ENCODE results near the gene MKX.

Gene MKX

GRCh38 chr10:27660268-27660667 is 85.4 kb downstream of the MKX start:
- no peaks in the 10 kb centered on the region for H3K4me1 ChIP-seq (ENCODE audit: control insufficient read depth in 2 of 2, insufficient read depth in 2 of 2, low read length in 2 of 2)
- H3K27me3 ChIP-seq (ENCODE audit: control insufficient read depth in 2 of 2, insufficient read depth in 2 of 2, low read length in 2 of 2): no peaks in the 10 kb centered on the region
- H3K27ac ChIP-seq (ENCODE audit: low read depth in 2 of 2, low read length in 2 of 2): no peak overlapping the region

GRCh38 chr10:27659786-27660185 is 85.8 kb downstream of the MKX start:
- no peaks in the 10 kb centered on the region for H3K4me1 ChIP-seq (ENCODE audit: control insufficient read depth in 2 of 2, insufficient read depth in 2 of 2, low read length in 2 of 2)
- no peaks in the 10 kb centered on the region for H3K36me3 ChIP-seq (ENCODE audit: control insufficient read depth in 2 of 2, insufficient read depth in 2 of 2, low read length in 2 of 2)
- no peak overlapping the region for H3K27ac ChIP-seq (ENCODE audit: low read depth in 2 of 2, low read length in 2 of 2)
- H3K9me3 ChIP-seq (ENCODE audit: control insufficient read depth in 2 of 2, low read length in 2 of 2): no peaks in the 10 kb centered on the region
- H3K9ac ChIP-seq (ENCODE audit: low read depth in 1 of 2, low read length in 2 of 2): no peak overlapping the region
- H3K4me3 ChIP-seq (ENCODE audit: low read length in 2 of 2): no peak overlapping the region
- H3K27me3 ChIP-seq (ENCODE audit: control insufficient read depth in 2 of 2, insufficient read depth in 2 of 2, low read length in 2 of 2): no peaks in the 10 kb centered on the region

More at GRCh38 chr10:27660268-27660667, 85.4 kb downstream of the MKX start:
- no peaks in the 10 kb centered on the region for H3K36me3 ChIP-seq (ENCODE audit: control insufficient read depth in 2 of 2, insufficient read depth in 2 of 2, low read length in 2 of 2)
- no peak overlapping the region for H3K9ac ChIP-seq (ENCODE audit: low read depth in 1 of 2, low read length in 2 of 2)
- no peak overlapping the region for H3K4me3 ChIP-seq (ENCODE audit: low read length in 2 of 2)
- H3K9me3 ChIP-seq (ENCODE audit: control insufficient read depth in 2 of 2, low read length in 2 of 2): no peaks in the 10 kb centered on the region

- no peak overlapping the region for H3K9ac ChIP-seq (ENCODE audit: low read depth in 1 of 2, low read length in 2 of 2)
Observed at GRCh38 chr10:27658788-27659187, 86.8 kb downstream of the MKX start.

GRCh38 chr10:27655296-27655695 is 90.3 kb downstream of the MKX start:
- Histone ChIP-seq H3K27ac (ENCODE audit: low read depth in 2 of 2, low read length in 2 of 2) (no peak overlapping the region), H3K4me1 (ENCODE audit: control insufficient read depth in 2 of 2, insufficient read depth in 2 of 2, low read length in 2 of 2) (no peaks in the 10 kb centered on the region), H3K36me3 (ENCODE audit: control insufficient read depth in 2 of 2, insufficient read depth in 2 of 2, low read length in 2 of 2) (no peaks in the 10 kb centered on the region), H3K9me3 (ENCODE audit: control insufficient read depth in 2 of 2, low read length in 2 of 2) (no peaks in the 10 kb centered on the region), H3K27me3 (ENCODE audit: control insufficient read depth in 2 of 2, insufficient read depth in 2 of 2, low read length in 2 of 2) (no peaks in the 10 kb centered on the region), H3K4me3 (ENCODE audit: low read length in 2 of 2) (no peak overlapping the region), H3K9ac (ENCODE audit: low read depth in 1 of 2, low read length in 2 of 2) (no peak overlapping the region)

More at GRCh38 chr10:27658788-27659187, 86.8 kb downstream of the MKX start:
- no peaks in the 10 kb centered on the region for H3K27me3 ChIP-seq (ENCODE audit: control insufficient read depth in 2 of 2, insufficient read depth in 2 of 2, low read length in 2 of 2)
- no peaks in the 10 kb centered on the region for H3K9me3 ChIP-seq (ENCODE audit: control insufficient read depth in 2 of 2, low read length in 2 of 2)
- no peak overlapping the region for H3K27ac ChIP-seq (ENCODE audit: low read depth in 2 of 2, low read length in 2 of 2)
- H3K4me1 ChIP-seq (ENCODE audit: control insufficient read depth in 2 of 2, insufficient read depth in 2 of 2, low read length in 2 of 2): no peaks in the 10 kb centered on the region
- H3K36me3 ChIP-seq (ENCODE audit: control insufficient read depth in 2 of 2, insufficient read depth in 2 of 2, low read length in 2 of 2): no peaks in the 10 kb centered on the region
- no peak overlapping the region for H3K4me3 ChIP-seq (ENCODE audit: low read length in 2 of 2)

GRCh38 chr10:27654284-27654683 is 91.3 kb downstream of the MKX start:
- Histone ChIP-seq H3K36me3 (ENCODE audit: control insufficient read depth in 2 of 2, insufficient read depth in 2 of 2, low read length in 2 of 2) (no peaks in the 10 kb centered on the region), H3K27ac (ENCODE audit: low read depth in 2 of 2, low read length in 2 of 2) (no peak overlapping the region), H3K4me3 (ENCODE audit: low read length in 2 of 2) (no peak overlapping the region), H3K9me3 (ENCODE audit: control insufficient read depth in 2 of 2, low read length in 2 of 2) (no peaks in the 10 kb centered on the region), H3K27me3 (ENCODE audit: control insufficient read depth in 2 of 2, insufficient read depth in 2 of 2, low read length in 2 of 2) (no peaks in the 10 kb centered on the region), H3K4me1 (ENCODE audit: control insufficient read depth in 2 of 2, insufficient read depth in 2 of 2, low read length in 2 of 2) (no peaks in the 10 kb centered on the region), H3K9ac (ENCODE audit: low read depth in 1 of 2, low read length in 2 of 2) (no peak overlapping the region)

GRCh38 chr10:27646604-27647175 is 98.9 kb downstream of the MKX start:
- H3K4me1 ChIP-seq (ENCODE audit: control insufficient read depth in 2 of 2, insufficient read depth in 2 of 2, low read length in 2 of 2): no peaks in the 10 kb centered on the region
- no peak overlapping the region for H3K9ac ChIP-seq (ENCODE audit: low read depth in 1 of 2, low read length in 2 of 2)
- no peaks in the 10 kb centered on the region for H3K9me3 ChIP-seq (ENCODE audit: control insufficient read depth in 2 of 2, low read length in 2 of 2)
- H3K27me3 ChIP-seq (ENCODE audit: control insufficient read depth in 2 of 2, insufficient read depth in 2 of 2, low read length in 2 of 2): peaks cover 0 to 2% of the 10 kb centered on the region in 2 donors
- no peaks in the 10 kb centered on the region for H3K36me3 ChIP-seq (ENCODE audit: control insufficient read depth in 2 of 2, insufficient read depth in 2 of 2, low read length in 2 of 2)
- no peak overlapping the region for H3K4me3 ChIP-seq (ENCODE audit: low read length in 2 of 2)
- H3K27ac ChIP-seq (ENCODE audit: low read depth in 2 of 2, low read length in 2 of 2): no peak overlapping the region

- no peak overlapping the region for H3K4me3 ChIP-seq (ENCODE audit: low read length in 2 of 2)
- H3K27ac ChIP-seq (ENCODE audit: low read depth in 2 of 2, low read length in 2 of 2): no peak overlapping the region
- no peak overlapping the region for H3K9ac ChIP-seq (ENCODE audit: low read depth in 1 of 2, low read length in 2 of 2)
- no peaks in the 10 kb centered on the region for H3K36me3 ChIP-seq (ENCODE audit: control insufficient read depth in 2 of 2, insufficient read depth in 2 of 2, low read length in 2 of 2)
- H3K9me3 ChIP-seq (ENCODE audit: control insufficient read depth in 2 of 2, low read length in 2 of 2): no peaks in the 10 kb centered on the region
- no peaks in the 10 kb centered on the region for H3K4me1 ChIP-seq (ENCODE audit: control insufficient read depth in 2 of 2, insufficient read depth in 2 of 2, low read length in 2 of 2)
- H3K27me3 ChIP-seq (ENCODE audit: control insufficient read depth in 2 of 2, insufficient read depth in 2 of 2, low read length in 2 of 2): peaks cover 0 to 2% of the 10 kb centered on the region in 2 donors
Observed at GRCh38 chr10:27646194-27646593, 99.4 kb downstream of the MKX start.

- Histone ChIP-seq H3K27ac (ENCODE audit: low read depth in 2 of 2, low read length in 2 of 2) (no peak overlapping the region), H3K9ac (ENCODE audit: low read depth in 1 of 2, low read length in 2 of 2) (no peak overlapping the region), H3K9me3 (ENCODE audit: control insufficient read depth in 2 of 2, low read length in 2 of 2) (no peaks in the 10 kb centered on the region), H3K4me3 (ENCODE audit: low read length in 2 of 2) (no peak overlapping the region), H3K27me3 (ENCODE audit: control insufficient read depth in 2 of 2, insufficient read depth in 2 of 2, low read length in 2 of 2) (peaks cover 0 to 2% of the 10 kb centered on the region in 2 donors), H3K4me1 (ENCODE audit: control insufficient read depth in 2 of 2, insufficient read depth in 2 of 2, low read length in 2 of 2) (no peaks in the 10 kb centered on the region), H3K36me3 (ENCODE audit: control insufficient read depth in 2 of 2, insufficient read depth in 2 of 2, low read length in 2 of 2) (no peaks in the 10 kb centered on the region)
Observed at GRCh38 chr10:27644307-27644939, 101.2 kb downstream of the MKX start.

- H3K27me3 ChIP-seq (ENCODE audit: control insufficient read depth in 2 of 2, insufficient read depth in 2 of 2, low read length in 2 of 2): peaks cover 0 to 2% of the 10 kb centered on the region in 2 donors
- H3K9me3 ChIP-seq (ENCODE audit: control insufficient read depth in 2 of 2, low read length in 2 of 2): no peaks in the 10 kb centered on the region
- no peak overlapping the region for H3K4me3 ChIP-seq (ENCODE audit: low read length in 2 of 2)
- no peaks in the 10 kb centered on the region for H3K36me3 ChIP-seq (ENCODE audit: control insufficient read depth in 2 of 2, insufficient read depth in 2 of 2, low read length in 2 of 2)
- no peak overlapping the region for H3K9ac ChIP-seq (ENCODE audit: low read depth in 1 of 2, low read length in 2 of 2)
- no peak overlapping the region for H3K27ac ChIP-seq (ENCODE audit: low read depth in 2 of 2, low read length in 2 of 2)
- H3K4me1 ChIP-seq (ENCODE audit: control insufficient read depth in 2 of 2, insufficient read depth in 2 of 2, low read length in 2 of 2): no peaks in the 10 kb centered on the region
Observed at GRCh38 chr10:27643301-27643700, 102.3 kb downstream of the MKX start.

GRCh38 chr10:27642023-27642589 is 103.5 kb downstream of the MKX start:
- no peak overlapping the region for H3K27ac ChIP-seq (ENCODE audit: low read depth in 2 of 2, low read length in 2 of 2)
- no peak overlapping the region for H3K9ac ChIP-seq (ENCODE audit: low read depth in 1 of 2, low read length in 2 of 2)
- H3K9me3 ChIP-seq (ENCODE audit: control insufficient read depth in 2 of 2, low read length in 2 of 2): no peaks in the 10 kb centered on the region
- no peaks in the 10 kb centered on the region for H3K36me3 ChIP-seq (ENCODE audit: control insufficient read depth in 2 of 2, insufficient read depth in 2 of 2, low read length in 2 of 2)
- no peak overlapping the region for H3K4me3 ChIP-seq (ENCODE audit: low read length in 2 of 2)
- H3K27me3 ChIP-seq (ENCODE audit: control insufficient read depth in 2 of 2, insufficient read depth in 2 of 2, low read length in 2 of 2): peaks cover 0 to 2% of the 10 kb centered on the region in 2 donors
- H3K4me1 ChIP-seq (ENCODE audit: control insufficient read depth in 2 of 2, insufficient read depth in 2 of 2, low read length in 2 of 2): no peaks in the 10 kb centered on the region
